Thyroid gland (tissue), 4 donors: Measurements from ENCODE around the gene GALNT17. TPM values are rescaled to one million over a fixed set of nuclear protein-coding genes. Genes with fewer than 3 reads are reported as not detected.

Experiments
- DNase-seq, 2 donors: peaks; one replicate each; pipeline ENCODE4 v3.0.0-alpha.2; 2019
- H3K27ac ChIP-seq, 3 donors: fragments of 200-600 bp; sonication (generic); 1 replicate in 2 of 3; 2 replicates in 1 of 3; pipeline ENCODE4 v1.5.1; 2016 to 2019; ENCODE audit warnings: mild to moderate bottlenecking in 1 of 3, moderate library complexity in 1 of 3
- H3K27me3 ChIP-seq: fragments of 200-600 bp; sonication (generic); one replicate; pipeline ENCODE4 v1.5.1; 2019
- H3K36me3 ChIP-seq, 2 donors: fragments of 200-600 bp; sonication (generic); one replicate each; pipeline ENCODE4 v1.5.1; 2016 to 2019
- H3K4me1 ChIP-seq, 2 donors: fragments of 200-600 bp; sonication (generic); one replicate each; pipeline ENCODE4 v1.5.1; 2017 to 2019
- H3K4me3 ChIP-seq, 3 donors: fragments of 200-600 bp; sonication (generic); replicated peaks in 1 of 3; 1 replicate in 2 of 3; 2 replicates in 1 of 3; pipeline ENCODE4 v1.5.1; 2016; ENCODE audit warnings: mild to moderate bottlenecking in 1 of 3
- H3K9me3 ChIP-seq: fragments of 200-600 bp; sonication (generic); one replicate; pipeline ENCODE4 v1.5.1; 2017
- POLR2A ChIP-seq, 2 donors: fragments of 450-650 bp; IDR thresholded peaks; one replicate each; pipeline ENCODE4 v1.6.1; 2017; ENCODE audit warnings: antibody characterized with exemption in 2 of 2, mild to moderate bottlenecking in 2 of 2, moderate library complexity in 1 of 2
- WGBS, 2 donors: methylation state at CpG; one replicate each; pipeline ENCODE4 v1.1.5; 2017; 5-methylcytosine and 5-hydroxymethylcytosine counted together
- intact Hi-C: fragments of 100-400 bp; cut with DNase I; formaldehyde crosslinking; loops from one replicate; pipeline ENCODE4 v1.15.1; 2023
- total RNA-seq, 4 donors: library from RNA; depleted of rRNA; stranded (reverse); fragments of >200 nt; gene quantifications; one replicate each; pipeline ENCODE4 v1.2.3, GENCODE V29; 2016
- TF ChIP-seq, protein P1 (sequence below), 6 experiments: fragments of 200-600 bp in 3 of 6; fragments of 450-650 bp in 3 of 6; sonication (generic) in 3 of 6; IDR thresholded peaks; one replicate each; pipeline ENCODE4 v1.5.1; 2016 to 2019; ENCODE audit warnings: antibody characterized with exemption in 6 of 6, mild to moderate bottlenecking in 2 of 6, inconsistent platforms in 1 of 6, moderate library complexity in 1 of 6

Gene GALNT17
- total RNA-seq, 4 donors from 2014 or later, result 5.8 to 63.8 (median 37.1) TPM

DNA sequence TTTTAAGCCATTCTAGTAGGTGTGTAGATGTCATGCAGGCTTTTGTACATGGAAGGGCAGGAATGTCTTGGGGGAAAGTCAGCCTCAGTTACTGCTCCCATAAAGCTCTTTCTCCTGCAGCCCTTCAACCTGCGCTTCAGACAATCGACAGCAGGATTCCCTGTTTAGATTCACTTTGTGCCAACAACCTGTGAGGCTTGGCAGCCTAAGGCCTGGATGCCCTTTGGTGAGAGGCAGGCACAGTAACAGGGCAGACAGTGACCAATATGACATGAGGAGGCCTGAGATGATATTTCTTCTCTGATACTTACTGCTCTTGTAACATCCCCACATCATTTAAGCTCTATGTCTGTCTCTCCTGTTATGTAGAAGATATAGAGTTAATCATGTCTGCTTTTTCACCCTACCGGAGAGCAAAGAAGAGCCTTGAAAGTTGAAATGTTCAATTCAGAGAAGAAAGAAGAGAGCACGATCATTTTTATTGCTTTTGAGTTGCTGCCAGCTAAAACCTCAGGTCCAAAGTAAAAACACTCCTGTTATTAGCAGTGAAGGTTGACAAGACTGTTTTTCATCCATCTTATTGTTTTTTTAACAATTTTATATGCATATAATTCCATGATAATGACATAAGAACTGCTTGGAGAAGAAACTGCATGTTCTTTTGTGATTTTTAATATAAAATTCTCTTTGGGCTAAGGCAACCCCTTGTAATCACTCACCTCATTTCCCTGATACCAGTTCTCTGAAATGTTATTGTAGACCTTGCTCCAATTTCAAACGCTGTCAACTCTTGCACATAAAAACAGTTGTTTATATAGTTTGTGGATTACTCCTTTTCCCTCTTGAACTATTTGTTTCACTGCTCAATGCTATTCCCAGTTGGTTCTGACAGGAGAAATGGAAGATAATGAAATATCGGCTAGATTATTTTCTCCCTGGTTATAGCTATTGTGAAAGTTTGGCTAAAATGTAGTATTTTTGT lies 140.9 kb downstream of the GALNT17 start:
- H3K27me3 ChIP-seq, result no peaks in the 10 kb centered on the region
- H3K36me3 ChIP-seq, result no peaks in the 10 kb centered on the region
- intact Hi-C loops, result no loop called here
- no peak for TF ChIP-seq POLR2A (IDR thresholded peaks at IDR 0.05)
- TF ChIP-seq, protein P1, sequence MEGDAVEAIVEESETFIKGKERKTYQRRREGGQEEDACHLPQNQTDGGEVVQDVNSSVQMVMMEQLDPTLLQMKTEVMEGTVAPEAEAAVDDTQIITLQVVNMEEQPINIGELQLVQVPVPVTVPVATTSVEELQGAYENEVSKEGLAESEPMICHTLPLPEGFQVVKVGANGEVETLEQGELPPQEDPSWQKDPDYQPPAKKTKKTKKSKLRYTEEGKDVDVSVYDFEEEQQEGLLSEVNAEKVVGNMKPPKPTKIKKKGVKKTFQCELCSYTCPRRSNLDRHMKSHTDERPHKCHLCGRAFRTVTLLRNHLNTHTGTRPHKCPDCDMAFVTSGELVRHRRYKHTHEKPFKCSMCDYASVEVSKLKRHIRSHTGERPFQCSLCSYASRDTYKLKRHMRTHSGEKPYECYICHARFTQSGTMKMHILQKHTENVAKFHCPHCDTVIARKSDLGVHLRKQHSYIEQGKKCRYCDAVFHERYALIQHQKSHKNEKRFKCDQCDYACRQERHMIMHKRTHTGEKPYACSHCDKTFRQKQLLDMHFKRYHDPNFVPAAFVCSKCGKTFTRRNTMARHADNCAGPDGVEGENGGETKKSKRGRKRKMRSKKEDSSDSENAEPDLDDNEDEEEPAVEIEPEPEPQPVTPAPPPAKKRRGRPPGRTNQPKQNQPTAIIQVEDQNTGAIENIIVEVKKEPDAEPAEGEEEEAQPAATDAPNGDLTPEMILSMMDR (IDR thresholded peaks at IDR 0.05), result no peak
- peaks cover 3 to 6% of the 10 kb centered on the region in 2 donors for H3K4me1 ChIP-seq
- DNase-seq, result no peak
- 42 to 47% methylated on average over 6 of the region's 6 CpGs for WGBS, 2 donors
- no peak overlapping the region for H3K4me3 ChIP-seq
- peak overlapping the region; percentile 3 to 55 (median 50) for H3K27ac ChIP-seq
- H3K9me3 ChIP-seq, result no peaks in the 10 kb centered on the region

DNA sequence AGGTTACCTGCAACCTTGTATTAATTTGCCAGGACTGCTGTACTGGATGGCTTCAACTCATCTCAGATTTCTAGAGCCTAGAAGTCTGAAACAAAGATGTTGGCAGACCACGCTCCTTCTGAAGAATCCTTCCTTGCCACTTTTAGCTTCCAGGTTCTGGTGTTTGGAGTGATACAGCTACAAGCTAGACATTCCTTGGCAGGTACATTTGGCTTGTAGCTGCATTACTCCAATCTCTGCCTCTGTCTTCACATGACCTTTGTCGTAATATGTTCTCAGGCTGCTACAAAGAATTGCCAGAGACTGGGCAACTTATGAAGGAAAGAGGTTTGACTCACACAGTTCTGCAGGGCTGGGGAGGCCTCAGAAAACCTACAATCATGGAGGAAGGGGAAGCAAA lies 146.3 kb downstream of the GALNT17 start:
- peak; percentile 23 to 30 for DNase-seq
- Histone ChIP-seq H3K36me3 (no peaks in the 10 kb centered on the region), H3K27me3 (no peaks in the 10 kb centered on the region), H3K4me3 (no peak overlapping the region), H3K4me1 (peaks cover 11 to 14% of the 10 kb centered on the region in 2 donors), H3K27ac (peak overlapping the region; percentile 24 to 78 (median 66)), H3K9me3 (no peaks in the 10 kb centered on the region)
- 49 to 51% methylated on average over 2 of the region's 2 CpGs for WGBS, 2 donors
- intact Hi-C loops, result no loop called here
- TF ChIP-seq POLR2A (IDR thresholded peaks at IDR 0.05), result no peak
- TF ChIP-seq, protein P1 (IDR thresholded peaks at IDR 0.05), result no peak

DNA sequence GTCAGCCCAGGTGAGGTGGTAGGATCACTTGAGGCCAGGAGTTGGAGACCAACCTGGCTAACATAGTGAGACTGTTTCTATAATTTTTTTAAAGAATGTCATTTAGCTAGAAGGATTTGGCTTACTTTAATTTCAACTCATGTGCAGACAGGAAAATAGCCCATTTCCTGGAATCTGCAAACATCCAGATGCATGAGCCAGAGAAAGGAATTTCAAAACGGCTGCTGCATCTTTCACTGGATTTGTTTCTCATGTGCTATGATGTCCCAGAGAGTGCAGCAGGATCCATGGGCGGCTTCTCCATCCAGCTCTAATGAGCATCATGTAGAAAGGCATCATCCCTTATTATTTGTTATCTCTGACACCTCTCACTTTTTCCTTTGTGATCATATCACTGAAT lies 149.3 kb downstream of the GALNT17 start:
- TF ChIP-seq, protein P1 (IDR thresholded peaks at IDR 0.05), result no peak
- no peak for TF ChIP-seq POLR2A (IDR thresholded peaks at IDR 0.05)
- Histone ChIP-seq H3K27ac (no peak overlapping the region), H3K4me1 (peaks cover 13 to 18% of the 10 kb centered on the region in 2 donors), H3K27me3 (no peaks in the 10 kb centered on the region), H3K4me3 (no peak overlapping the region), H3K36me3 (no peaks in the 10 kb centered on the region), H3K9me3 (no peaks in the 10 kb centered on the region)
- WGBS, 2 donors, result 69 to 85% methylated on average over 2 of the region's 2 CpGs
- no peak for DNase-seq
- intact Hi-C loops, result no loop called here

DNA sequence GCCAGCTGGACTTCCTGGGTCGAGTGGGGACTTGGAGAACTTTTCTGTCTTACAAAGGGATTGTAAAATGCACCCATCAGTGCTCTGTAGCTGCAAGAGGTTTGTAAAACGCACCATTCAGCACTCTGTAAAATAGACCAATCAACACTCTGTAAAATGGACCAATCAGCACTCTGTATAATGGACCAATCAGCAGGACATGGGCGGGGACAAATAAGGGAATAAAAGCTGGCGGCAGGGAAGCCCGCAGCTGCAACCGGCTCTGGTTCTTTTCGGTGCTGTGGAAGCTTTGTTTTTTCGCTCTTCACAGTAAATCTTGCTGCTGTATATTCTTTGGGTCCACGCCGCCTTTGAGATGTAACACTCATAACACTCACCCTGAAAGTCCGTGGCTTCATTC lies 151.9 kb downstream of the GALNT17 start:
- no peak overlapping the region for H3K4me3 ChIP-seq
- intact Hi-C loops, result no loop called here
- H3K27me3 ChIP-seq, result no peaks in the 10 kb centered on the region
- WGBS, 2 donors, result 81 to 82% methylated on average over 11 of the region's 11 CpGs
- no peak overlapping the region for H3K27ac ChIP-seq
- H3K4me1 ChIP-seq, result peaks cover 13 to 16% of the 10 kb centered on the region in 2 donors
- H3K36me3 ChIP-seq, result no peaks in the 10 kb centered on the region
- no peaks in the 10 kb centered on the region for H3K9me3 ChIP-seq
- no peak for DNase-seq
- TF ChIP-seq, protein P1 (IDR thresholded peaks at IDR 0.05), result no peak
- TF ChIP-seq POLR2A (IDR thresholded peaks at IDR 0.05), result no peak

DNA sequence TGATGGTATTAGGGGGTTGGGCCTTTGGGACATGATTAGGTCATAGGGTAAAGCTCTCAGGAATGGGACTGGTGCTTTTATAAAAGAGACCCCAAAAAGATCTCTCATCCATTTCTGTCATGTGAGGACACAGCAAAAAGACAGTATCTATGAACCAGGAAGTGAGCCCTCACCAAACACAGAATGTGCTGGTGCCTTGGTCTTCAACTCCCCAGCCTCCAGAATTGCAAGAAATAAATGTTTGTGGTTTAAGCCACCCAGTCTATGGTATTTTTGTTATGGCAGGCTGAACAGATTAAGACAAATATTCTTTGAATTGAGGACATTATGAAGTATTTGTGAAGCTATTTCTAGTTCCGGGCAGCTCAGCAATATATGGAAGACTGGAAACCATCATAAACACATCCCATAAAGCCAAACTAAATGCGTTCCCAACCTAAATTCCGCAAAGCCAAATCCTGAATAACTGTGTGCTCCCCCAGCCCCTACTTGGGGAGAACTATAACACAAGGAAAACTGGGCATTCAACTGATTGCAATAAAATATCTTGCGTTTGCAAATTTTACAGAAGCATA lies 153.7 kb downstream of the GALNT17 start:
- H3K27ac ChIP-seq, result no peak overlapping the region
- no peaks in the 10 kb centered on the region for H3K27me3 ChIP-seq
- intact Hi-C loops, result no loop called here
- H3K36me3 ChIP-seq, result no peaks in the 10 kb centered on the region
- no peak for DNase-seq
- no peak overlapping the region for H3K4me3 ChIP-seq
- no peaks in the 10 kb centered on the region for H3K9me3 ChIP-seq
- WGBS, 2 donors, result 80 to 89% methylated on average over 4 of the region's 4 CpGs
- peaks cover 13 to 20% of the 10 kb centered on the region in 2 donors for H3K4me1 ChIP-seq
- TF ChIP-seq POLR2A (IDR thresholded peaks at IDR 0.05), result no peak
- TF ChIP-seq, protein P1 (IDR thresholded peaks at IDR 0.05), result no peak
